HG03432 (cell line): ENCODE results near the gene CLEC18A.
"Not testable (repeated sequence)": the region's sequence is repeated elsewhere in the genome, so short reads cannot be mapped to it uniquely, and the experiment has no call there.

Experiments
- ATAC-seq: cut with Tn5 transposase; IDR thresholded peaks from one replicate; pipeline ENCODE4 v1.9.1; 2021; ENCODE audit warnings: mild to moderate bottlenecking, moderate library complexity; ENCODE audit not compliant: unreplicated experiment

CLEC18A gene

GRCh38 chr16:69951017-69951671 lies at the start of gene CLEC18A:
Gene CLEC18A, plus strand, starts transcription at chr16:69951334. Its CDS starts 33 bp downstream, at chr16:69951367.
- not testable (repeated sequence) for ATAC-seq

- ATAC-seq: no peak
Measured at GRCh38 chr16:69903865-69904415, 47.2 kb upstream of the CLEC18A start.

- ATAC-seq: no peak
Measured at GRCh38 chr16:69904495-69905170, 46.5 kb upstream of the CLEC18A start.

GRCh38 chr16:69905171-69905555 lies 46.0 kb upstream of the CLEC18A start:
- ATAC-seq: no peak

- ATAC-seq: no peak
Measured at GRCh38 chr16:69906838-69907401, 44.2 kb upstream of the CLEC18A start.

- ATAC-seq: no peak
Measured at GRCh38 chr16:69909043-69909442, 42.1 kb upstream of the CLEC18A start.

- ATAC-seq: no peak
Measured at GRCh38 chr16:69909760-69910159, 41.4 kb upstream of the CLEC18A start.

GRCh38 chr16:69910964-69911363 lies 40.2 kb upstream of the CLEC18A start:
- ATAC-seq: no peak

GRCh38 chr16:69916462-69916861 lies 34.7 kb upstream of the CLEC18A start:
- ATAC-seq: no peak

- ATAC-seq: no peak
Measured at GRCh38 chr16:69917311-69917710, 33.8 kb upstream of the CLEC18A start.

- no peak for ATAC-seq
Measured at GRCh38 chr16:69917739-69918138, 33.4 kb upstream of the CLEC18A start.

GRCh38 chr16:69918241-69918640 lies 32.9 kb upstream of the CLEC18A start:
- ATAC-seq: no peak

- no peak for ATAC-seq
Measured at GRCh38 chr16:69921127-69921526, 30.0 kb upstream of the CLEC18A start.

GRCh38 chr16:69922200-69922599 lies 28.9 kb upstream of the CLEC18A start:
- no peak for ATAC-seq

- ATAC-seq: no peak
Measured at GRCh38 chr16:69924041-69924775, 26.9 kb upstream of the CLEC18A start.

GRCh38 chr16:69924777-69925191 lies 26.4 kb upstream of the CLEC18A start:
- no peak for ATAC-seq

GRCh38 chr16:69925311-69925710 lies 25.8 kb upstream of the CLEC18A start:
- ATAC-seq: no peak

- no peak for ATAC-seq
Measured at GRCh38 chr16:69926241-69926640, 24.9 kb upstream of the CLEC18A start.

GRCh38 chr16:69927056-69927757 lies 23.9 kb upstream of the CLEC18A start:
- ATAC-seq: no peak

- no peak for ATAC-seq
Measured at GRCh38 chr16:69928856-69929400, 22.2 kb upstream of the CLEC18A start.
